Coronary artery (tissue), 2 donors: ENCODE measurements around the gene RELL2.

ENCODE experiments used
- DNase-seq: peaks from one replicate; pipeline ENCODE4 v3.0.0-alpha.2; 2017; ENCODE audit warnings: low spot score
- H3K27ac ChIP-seq, 2 donors: fragments of 200-600 bp; sonication (generic); one replicate each; pipeline ENCODE4 v1.5.1; 2016 to 2019
- H3K4me3 ChIP-seq: fragments of 200-600 bp; sonication (generic); 2 replicates; pipeline ENCODE4 v1.5.1; 2016; ENCODE audit warnings: mild to moderate bottlenecking, moderate library complexity
- CTCF ChIP-seq: fragments of 200-600 bp; sonication (generic); IDR thresholded peaks from one replicate; pipeline ENCODE4 v1.5.1; 2019; ENCODE audit warnings: antibody characterized with exemption

The RELL2 gene

DNA sequence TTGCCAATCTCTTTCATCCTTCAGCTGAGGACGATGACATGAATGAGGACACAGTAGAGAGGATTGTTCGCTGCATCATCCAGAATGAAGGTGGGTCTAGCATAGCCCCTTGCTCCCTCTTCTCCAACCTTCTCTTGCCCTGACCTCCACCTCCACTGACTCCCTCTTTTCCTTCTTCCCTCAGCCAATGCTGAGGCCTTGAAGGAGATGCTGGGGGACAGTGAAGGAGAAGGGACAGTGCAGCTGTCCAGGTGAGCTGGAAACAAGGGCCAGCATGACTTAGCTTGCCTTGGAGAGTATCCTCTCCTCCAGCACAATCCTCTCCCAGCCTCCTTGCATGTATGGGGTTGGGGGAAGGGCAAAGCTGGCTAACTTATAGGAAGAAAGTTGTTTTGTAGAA is 2.0 kb downstream of the RELL2 start:
- DNase-seq, result peak; percentile 65
- no peak for TF ChIP-seq CTCF
- no peak overlapping the region for H3K4me3 ChIP-seq
- no peak overlapping the region for H3K27ac ChIP-seq

GRCh38 chr5:141639357-141640050 is 2.7 kb downstream of the RELL2 start:
- TF ChIP-seq CTCF, result no peak
- peak; percentile 71 for DNase-seq
- Histone ChIP-seq H3K27ac (no peak overlapping the region), H3K4me3 (no peak overlapping the region)

DNA sequence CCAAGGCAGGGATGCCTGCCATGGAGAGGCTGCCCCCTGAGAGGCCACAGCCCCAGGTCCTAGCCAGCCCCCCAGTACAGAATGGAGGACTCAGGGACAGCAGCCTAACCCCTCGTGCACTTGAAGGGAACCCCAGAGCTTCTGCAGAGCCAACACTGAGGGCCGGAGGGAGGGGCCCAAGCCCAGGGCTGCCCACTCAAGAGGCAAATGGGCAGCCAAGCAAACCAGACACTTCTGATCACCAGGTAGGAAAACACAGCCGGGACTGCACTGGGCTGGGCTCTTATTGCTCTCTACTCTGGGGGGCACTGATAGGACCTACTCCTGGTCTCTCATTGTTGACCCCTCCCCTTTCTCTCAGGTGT is 3.2 kb downstream of the RELL2 start:
- no peak for DNase-seq
- Histone ChIP-seq H3K4me3 (no peak overlapping the region), H3K27ac (no peak overlapping the region)
- no peak for TF ChIP-seq CTCF

GRCh38 chr5:141640698-141641097 is 3.9 kb downstream of the RELL2 start:
- peak; percentile 46 for DNase-seq
- Histone ChIP-seq H3K27ac (no peak overlapping the region), H3K4me3 (no peak overlapping the region)
- TF ChIP-seq CTCF, result no peak

DNA sequence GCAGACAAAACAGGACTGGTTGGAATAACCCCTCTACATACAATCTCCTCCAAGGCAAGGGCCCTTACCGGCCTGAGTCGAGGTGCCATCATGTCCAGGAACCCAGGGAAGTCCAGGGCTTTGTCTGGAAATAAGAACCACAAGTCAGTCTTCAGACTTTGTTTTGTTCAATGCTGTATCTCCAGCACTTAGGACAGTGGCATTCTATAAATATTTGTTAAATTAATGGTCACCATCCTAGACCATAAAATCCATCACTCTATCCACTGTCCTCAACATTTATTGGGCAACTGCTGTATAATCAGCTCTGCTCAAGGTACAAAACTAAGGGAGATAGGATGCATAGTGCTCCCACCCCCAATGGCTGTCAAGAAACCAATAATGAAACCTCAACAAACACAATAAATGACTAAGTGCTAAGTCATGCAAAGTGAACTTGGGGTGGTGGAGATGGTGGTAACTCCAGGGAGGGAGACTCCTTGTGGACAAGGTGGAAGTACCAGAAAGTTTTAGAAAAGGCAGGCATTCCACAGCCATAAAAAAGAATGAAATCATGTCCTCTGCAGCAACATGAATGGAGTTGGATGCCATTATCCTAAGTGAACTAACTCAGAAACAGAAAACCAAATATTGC is 5.0 kb downstream of the RELL2 start:
- no peak for TF ChIP-seq CTCF
- peak; percentile 5 for DNase-seq
- no peak overlapping the region for H3K4me3 ChIP-seq
- no peak overlapping the region for H3K27ac ChIP-seq

GRCh38 chr5:141646026-141646425 is 9.2 kb downstream of the RELL2 start:
- H3K4me3 ChIP-seq, result no peak overlapping the region
- DNase-seq, result no peak
- no peak overlapping the region for H3K27ac ChIP-seq
- TF ChIP-seq CTCF, result no peak

- no peak for DNase-seq
- TF ChIP-seq CTCF, result no peak
Observed at GRCh38 chr5:141647242-141647641, 10.4 kb downstream of the RELL2 start.

More at GRCh38 chr5:141647242-141647641, 10.4 kb downstream of the RELL2 start:
- H3K27ac ChIP-seq, result no peak overlapping the region
- H3K4me3 ChIP-seq, result no peak overlapping the region
